Liver (tissue), 9 donors: ENCODE results near the gene TUB. TPM values are rescaled to one million over a fixed set of nuclear protein-coding genes. Genes with fewer than 3 reads are reported as not detected.

Source experiments
- DNase-seq: peaks from one replicate; pipeline ENCODE4 v3.0.0-alpha.2; 2017; ENCODE audit warnings: low spot score
- H3K27ac ChIP-seq, 2 donors: one replicate each; pipeline ENCODE4 v1.7.0; 2013; ENCODE audit warnings: inconsistent platforms in 2 of 2, low read length in 2 of 2, control low read depth in 1 of 2, low read depth in 1 of 2, mild to moderate bottlenecking in 1 of 2
- H3K27me3 ChIP-seq, 4 donors: one replicate each; pipeline versions ENCODE4 v1.6.1 to v1.7.0; 2013; ENCODE audit warnings: low read length in 3 of 4, inconsistent platforms in 1 of 4, mild to moderate bottlenecking in 1 of 4, moderate library complexity in 1 of 4; ENCODE audit not compliant: control insufficient read depth in 4 of 4, insufficient read depth in 4 of 4
- H3K36me3 ChIP-seq, 4 donors: one replicate each; pipeline versions ENCODE4 v1.6.1 to v1.7.0; 2013; ENCODE audit warnings: low read length in 3 of 4, mild to moderate bottlenecking in 3 of 4, low read depth in 1 of 4, moderate library complexity in 1 of 4; ENCODE audit not compliant: control insufficient read depth in 4 of 4, insufficient read depth in 3 of 4
- H3K4me1 ChIP-seq, 4 donors: one replicate each; pipeline versions ENCODE4 v1.6.1 to v1.7.0; 2013; ENCODE audit warnings: low read length in 3 of 4, mild to moderate bottlenecking in 3 of 4, moderate library complexity in 1 of 4; ENCODE audit not compliant: control insufficient read depth in 4 of 4, insufficient read depth in 4 of 4
- H3K4me3 ChIP-seq, 3 donors: one replicate each; pipeline versions ENCODE4 v1.6.1 to v1.7.0; 2013; ENCODE audit warnings: low read length in 3 of 3, control low read depth in 1 of 3, low read depth in 1 of 3, mild to moderate bottlenecking in 1 of 3
- H3K9ac ChIP-seq, 2 donors: one replicate each; pipeline ENCODE4 v1.7.0; 2013; ENCODE audit warnings: low read length in 2 of 2, mild to moderate bottlenecking in 2 of 2, moderate library complexity in 2 of 2, control low read depth in 1 of 2, low read depth in 1 of 2
- H3K9me3 ChIP-seq, 4 donors: one replicate each; pipeline versions ENCODE4 v1.6.1 to v1.7.0; 2013; ENCODE audit warnings: low read length in 3 of 4; ENCODE audit not compliant: control insufficient read depth in 4 of 4
- CTCF ChIP-seq: fragments of 150-350 bp; IDR thresholded peaks from 2 replicates; pipeline ENCODE4 v1.5.1; 2017; ENCODE audit warnings: improper control_type of control experiment, low read depth, low read length; ENCODE audit not compliant: missing input control
- EGR1 ChIP-seq, 2 donors: IDR thresholded peaks; 2 replicates each; pipeline ENCODE4 v1.6.1; 2016 to 2018; ENCODE audit warnings: antibody characterized with exemption in 2 of 2, low read depth in 2 of 2
- FOXA1 ChIP-seq: IDR thresholded peaks from 2 replicates; pipeline ENCODE4 v1.6.1; 2016; ENCODE audit warnings: antibody characterized with exemption
- GABPA ChIP-seq, 2 donors: IDR thresholded peaks in 1 of 2; conservative IDR thresholded peaks in 1 of 2; 2 replicates each; pipeline ENCODE4 v1.6.1; 2016; ENCODE audit warnings: antibody characterized with exemption in 2 of 2, mild to moderate bottlenecking in 1 of 2, moderate library complexity in 1 of 2
- HNF4A ChIP-seq, 2 donors: conservative IDR thresholded peaks; 2 replicates each; pipeline ENCODE4 v1.6.1; 2016; ENCODE audit warnings: antibody characterized with exemption in 2 of 2, mild to moderate bottlenecking in 2 of 2
- HNF4G ChIP-seq: IDR thresholded peaks from 2 replicates; pipeline ENCODE4 v1.6.1; 2016; ENCODE audit warnings: antibody characterized with exemption
- JUND ChIP-seq, 2 donors: IDR thresholded peaks; 2 replicates each; pipeline ENCODE4 v1.6.1; 2016; ENCODE audit warnings: antibody characterized with exemption in 2 of 2
- MAX ChIP-seq: IDR thresholded peaks from 2 replicates; pipeline ENCODE4 v1.6.1; 2016; ENCODE audit warnings: antibody characterized with exemption
- NR2F2 ChIP-seq: IDR thresholded peaks from 2 replicates; pipeline ENCODE4 v1.6.1; 2016; ENCODE audit warnings: antibody characterized with exemption
- RAD21 ChIP-seq, 2 donors: IDR thresholded peaks; 2 replicates each; pipeline ENCODE4 v1.6.1; 2016; ENCODE audit warnings: antibody characterized with exemption in 2 of 2, mild to moderate bottlenecking in 2 of 2
- REST ChIP-seq: IDR thresholded peaks from 2 replicates; pipeline ENCODE4 v1.6.1; 2016; ENCODE audit warnings: antibody characterized with exemption, mild to moderate bottlenecking
- RXRA ChIP-seq, 2 donors: IDR thresholded peaks; 2 replicates each; pipeline ENCODE4 v1.6.1; 2017 to 2018; ENCODE audit warnings: antibody characterized with exemption in 2 of 2, mild to moderate bottlenecking in 1 of 2
- SP1 ChIP-seq: IDR thresholded peaks from 2 replicates; pipeline ENCODE4 v1.6.1; 2018; ENCODE audit warnings: antibody characterized with exemption, mild to moderate bottlenecking
- TAF1 ChIP-seq: conservative IDR thresholded peaks from 2 replicates; pipeline ENCODE4 v1.6.1; 2016; ENCODE audit warnings: antibody characterized with exemption, mild to moderate bottlenecking
- YY1 ChIP-seq: IDR thresholded peaks from 2 replicates; pipeline ENCODE4 v1.6.1; 2016; ENCODE audit warnings: antibody characterized with exemption, mild to moderate bottlenecking
- ZBTB33 ChIP-seq: IDR thresholded peaks from 2 replicates; pipeline ENCODE4 v1.6.1; 2016; ENCODE audit warnings: antibody characterized with exemption
- WGBS: extraction: QIAGEN DNeasy Blood & Tissue Kit; methylation state at CpG from one replicate; pipeline ENCODE4 v1.1.7; 2013; 5-methylcytosine and 5-hydroxymethylcytosine counted together
- polyA plus RNA-seq, 2 donors: library from polyadenylated mRNA; stranded (reverse) in 1 of 2; unstranded in 1 of 2; fragments of 200-250 nt in 1 of 2; fragments of >200 nt in 1 of 2; fragmentation: Nextera tagmentation in 1 of 2; extraction: Ambion mirVana in 1 of 2; gene quantifications; one replicate each; pipeline versions ENCODE4 v1.2.1 to v1.2.3, GENCODE V29; 2013 to 2015
- total RNA-seq, 2 donors: library from RNA; depleted of rRNA; stranded (reverse); fragments of >200 nt; gene quantifications; one replicate each; pipeline ENCODE4 v1.2.3, GENCODE V29; 2014
- donor health status: healthy.
- donor health status: healthy.
- donor health status: healthy.
- donor health status: healthy.
- donor health status: healthy.

The TUB gene
- total and polyA plus RNA-seq, 4 donors: 0.15 to 1.3 (median 0.66) TPM

GRCh38 chr11:8056810-8057463 is 24.1 kb upstream of the TUB start (continued):
- no peak for TF ChIP-seq REST

GRCh38 chr11:8058216-8058615 is 22.8 kb upstream of the TUB start:
- no peak for DNase-seq
- H3K36me3 ChIP-seq: no peaks in the 10 kb centered on the region
- no peak overlapping the region for H3K27ac ChIP-seq
- TF ChIP-seq RAD21 (IDR thresholded peaks at IDR 0.05) (no peak), MAX (no peak), CTCF (no peak), GABPA (IDR thresholded peaks at IDR 0.05 in 1 of 2, conservative IDR thresholded peaks at IDR 0.05 in 1 of 2) (no peak), RXRA (IDR thresholded peaks at IDR 0.05) (no peak), HNF4A (conservative IDR thresholded peaks at IDR 0.05) (no peak), EGR1 (IDR thresholded peaks at IDR 0.05; ENCODE audit: low read depth in 2 of 2) (no peak), TAF1 (no peak), SP1 (no peak), HNF4G (no peak)
- no peaks in the 10 kb centered on the region for H3K27me3 ChIP-seq
- H3K9ac ChIP-seq: no peak overlapping the region
- 97% methylated on average over 9 of the region's 9 CpGs for WGBS
- no peaks in the 10 kb centered on the region for H3K9me3 ChIP-seq
- no peak overlapping the region for H3K4me3 ChIP-seq
- peaks cover 0 to 5% (median 0%) of the 10 kb centered on the region in 4 donors for H3K4me1 ChIP-seq

GRCh38 chr11:8059030-8059429 is 22.0 kb upstream of the TUB start:
- no peak for DNase-seq
- H3K9me3 ChIP-seq: no peaks in the 10 kb centered on the region
- no peak overlapping the region for H3K27ac ChIP-seq
- no peak overlapping the region for H3K9ac ChIP-seq
- no peak overlapping the region for H3K4me3 ChIP-seq
- 90% methylated on average over 8 of the region's 8 CpGs for WGBS
- H3K27me3 ChIP-seq: no peaks in the 10 kb centered on the region
- no peaks in the 10 kb centered on the region for H3K36me3 ChIP-seq
- H3K4me1 ChIP-seq: peaks cover 0 to 5% (median 0%) of the 10 kb centered on the region in 4 donors
- TF ChIP-seq GABPA (IDR thresholded peaks at IDR 0.05 in 1 of 2, conservative IDR thresholded peaks at IDR 0.05 in 1 of 2) (no peak), CTCF (no peak), NR2F2 (no peak), YY1 (no peak), ZBTB33 (no peak), MAX (no peak), EGR1 (IDR thresholded peaks at IDR 0.05; ENCODE audit: low read depth in 2 of 2) (no peak), SP1 (no peak), FOXA1 (no peak), HNF4A (conservative IDR thresholded peaks at IDR 0.05) (no peak), JUND (IDR thresholded peaks at IDR 0.05) (no peak), RXRA (IDR thresholded peaks at IDR 0.05) (no peak), HNF4G (no peak), RAD21 (IDR thresholded peaks at IDR 0.05) (no peak), TAF1 (no peak)
